HG02588 (cell line): ENCODE data around the gene RPUSD3.

Experiments used
- ATAC-seq: cut with Tn5 transposase; IDR thresholded peaks from one replicate; pipeline ENCODE4 v1.9.1; 2021; ENCODE audit warnings: mild to moderate bottlenecking, moderate library complexity; ENCODE audit not compliant: unreplicated experiment

The RPUSD3 gene

GRCh38 chr3:9837701-9838582 is 5.9 kb downstream of the RPUSD3 start:
- no peak for ATAC-seq

- ATAC-seq = no peak
These were observed 9.1 kb downstream of the RPUSD3 start for GRCh38 chr3:9834520-9835380.

GRCh38 chr3:9833078-9833477 is 10.7 kb downstream of the RPUSD3 start:
- no peak for ATAC-seq

- no peak for ATAC-seq
These were observed 12.6 kb downstream of the RPUSD3 start for GRCh38 chr3:9831253-9831652.

GRCh38 chr3:9828801-9829755 is 14.7 kb downstream of the RPUSD3 start:
- ATAC-seq = no peak

GRCh38 chr3:9826815-9827573 is 16.8 kb downstream of the RPUSD3 start:
- ATAC-seq = no peak

GRCh38 chr3:9825451-9826040 is 18.3 kb downstream of the RPUSD3 start:
- ATAC-seq = no peak

GRCh38 chr3:9820946-9821345 is 22.9 kb downstream of the RPUSD3 start:
- no peak for ATAC-seq

GRCh38 chr3:9820543-9820942 is 23.3 kb downstream of the RPUSD3 start:
- no peak for ATAC-seq

GRCh38 chr3:9818666-9819335 is 25.0 kb downstream of the RPUSD3 start:
- no peak for ATAC-seq

- ATAC-seq = no peak
These were observed 26.4 kb downstream of the RPUSD3 start for GRCh38 chr3:9817436-9817835.

- ATAC-seq = no peak
These were observed 27.8 kb downstream of the RPUSD3 start for GRCh38 chr3:9815986-9816385.

GRCh38 chr3:9812870-9813483 is 30.8 kb downstream of the RPUSD3 start:
- ATAC-seq = no peak

- ATAC-seq = no peak
These were observed 33.0 kb downstream of the RPUSD3 start for GRCh38 chr3:9810846-9811245.

- ATAC-seq = no peak
These were observed 33.4 kb downstream of the RPUSD3 start for GRCh38 chr3:9810433-9810770.

- peak; percentile 52 for ATAC-seq
These were observed 34.0 kb downstream of the RPUSD3 start, which contains the start of gene TTLL3 for GRCh38 chr3:9809615-9810432. TSS of gene TTLL3 (plus strand) at chr3:9810262. CDS start at chr3:9810662, 400 bp downstream.

GRCh38 chr3:9809239-9809614 is 34.6 kb downstream of the RPUSD3 start:
- no peak for ATAC-seq
